Globus pallidus (tissue), 1 donor: ENCODE results near the gene MARK4.

Experiments used
- DNase-seq: peaks from one replicate; pipeline ENCODE4 v3.0.0-alpha.2; 2015; ENCODE audit warnings: low spot score

Gene MARK4

GRCh38 chr19:45340899-45341453 is 89.9 kb downstream of the MARK4 start:
- DNase-seq: no peak

GRCh38 chr19:45342911-45343310 is 91.8 kb downstream of the MARK4 start:
- no peak for DNase-seq

- no peak for DNase-seq
These were observed 93.8 kb downstream of the MARK4 start for GRCh38 chr19:45344621-45345505.

GRCh38 chr19:45345506-45345860 is 94.4 kb downstream of the MARK4 start:
- no peak for DNase-seq

GRCh38 chr19:45346449-45346848 is 95.4 kb downstream of the MARK4 start:
- DNase-seq: no peak

GRCh38 chr19:45347570-45348366 is 96.7 kb downstream of the MARK4 start:
- DNase-seq: no peak

- DNase-seq: no peak
These were observed 97.5 kb downstream of the MARK4 start for GRCh38 chr19:45348367-45349125.

GRCh38 chr19:45349126-45349415 is 98.0 kb downstream of the MARK4 start:
- no peak for DNase-seq

GRCh38 chr19:45349430-45349941 is 98.4 kb downstream of the MARK4 start:
- DNase-seq: no peak

- no peak for DNase-seq
These were observed 99.5 kb downstream of the MARK4 start for GRCh38 chr19:45350477-45351058.

- no peak for DNase-seq
These were observed 100.4 kb downstream of the MARK4 start for GRCh38 chr19:45351401-45351952.

- DNase-seq: no peak
These were observed 101.0 kb downstream of the MARK4 start for GRCh38 chr19:45352062-45352461.

GRCh38 chr19:45352471-45352870 is 101.4 kb downstream of the MARK4 start:
- DNase-seq: no peak

- DNase-seq: no peak
These were observed 102.1 kb downstream of the MARK4 start for GRCh38 chr19:45352914-45353796.

GRCh38 chr19:45354241-45354842 is 103.3 kb downstream of the MARK4 start:
- DNase-seq: no peak
